Activated B cell treated with CpG ODN at 0.5 μM for 24 hours (primary cell): ENCODE data around the gene PTK7. TPM values are rescaled to one million over a fixed set of nuclear protein-coding genes. Genes with fewer than 3 reads are reported as not detected.

ENCODE experiments used
- ATAC-seq: fragments of 200-7000 bp; cut with Tn5 transposase; one replicate; pipeline ENCODE4 v1.10.0; 2021; ENCODE audit warnings: low read depth, mild to moderate bottlenecking, moderate library complexity
- CTCF ChIA-PET: fragments of 350-600 bp; sonication (Branson Sonifier 250); formaldehyde crosslinking; loops from one replicate; lab custom pipeline; 2021; ENCODE audit warnings: antibody characterized with exemption; lab: Charles Lee
- POLR2A ChIA-PET: fragments of 350-600 bp; sonication (Branson Sonifier 250); formaldehyde crosslinking; loops from one replicate; lab custom pipeline; 2021; ENCODE audit warnings: antibody characterized with exemption; lab: Charles Lee
- DNase-seq: peaks from one replicate; pipeline ENCODE4 v3.0.0; 2022
- H3K27ac Mint-ChIP-seq: one replicate; pipeline ENCODE4 v1.8.0; 2020; ENCODE audit warnings: mixed read lengths
- H3K27me3 Mint-ChIP-seq: one replicate; pipeline ENCODE4 v1.8.0; 2021; ENCODE audit warnings: mixed read lengths
- H3K36me3 Mint-ChIP-seq: one replicate; pipeline ENCODE4 v1.8.0; 2021; ENCODE audit warnings: low read depth, mixed read lengths
- H3K4me1 Mint-ChIP-seq: one replicate; pipeline ENCODE4 v1.8.0; 2021; ENCODE audit warnings: mixed read lengths
- H3K4me3 Mint-ChIP-seq: one replicate; pipeline ENCODE4 v1.8.0; 2020; ENCODE audit warnings: mild to moderate bottlenecking, mixed read lengths
- H3K9me3 Mint-ChIP-seq: one replicate; pipeline ENCODE4 v1.8.0; 2020; ENCODE audit warnings: mixed read lengths
- CTCF ChIP-seq: fragments of 200-600 bp; IDR thresholded peaks from one replicate; pipeline ENCODE4 v1.8.0; 2022; ENCODE audit warnings: antibody characterized with exemption, mild to moderate bottlenecking
- intact Hi-C: fragments of 100-400 bp; cut with micrococcal nuclease; formaldehyde crosslinking; loops from one replicate; pipeline ENCODE4 v1.15.1; 2024
- total RNA-seq: library from RNA; stranded (reverse); gene quantifications from 2 replicates; pipeline ENCODE4 v1.2.3, GENCODE V29; 2022

Gene PTK7
- total RNA-seq, 1 donor from 2014 or later: 0.82 TPM

- intact Hi-C loops: no loop called here
- TF ChIP-seq CTCF: no peak
- DNase-seq: no peak
- Mint-ChIP-seq H3K4me1 (peaks cover 6% of the 10 kb centered on the region), H3K27me3 (peaks cover 18% of the 10 kb centered on the region), H3K4me3 (no peak overlapping the region), H3K36me3 (no peaks in the 10 kb centered on the region), H3K9me3 (no peaks in the 10 kb centered on the region), H3K27ac (no peak overlapping the region)
- ChIA-PET CTCF (interaction anchor here (0.6 kb wide), 1 partner anchor 207 kb away, joined by 3 read pairs; no protein-coding TSS in a partner anchor), POLR2A (interaction anchor here (0.9 kb wide), 1 partner anchor 104 kb away, joined by 3 read pairs; no protein-coding TSS in a partner anchor)
- no peak for ATAC-seq
Measured at GRCh38 chr6:43082806-43083655, 6.9 kb downstream of the PTK7 start.

- ChIA-PET POLR2A (interaction anchor here (0.5 kb wide), 1 partner anchor 391 kb away, joined by 10 read pairs; the partner anchor contains the start of gene TJAP1), CTCF (no interaction called here)
- ATAC-seq (peak; percentile 95), DNase-seq (no peak)
- no peak for TF ChIP-seq CTCF
- Mint-ChIP-seq H3K27me3 (peaks cover 5% of the 10 kb centered on the region), H3K36me3 (no peaks in the 10 kb centered on the region), H3K27ac (no peak overlapping the region), H3K9me3 (no peaks in the 10 kb centered on the region), H3K4me3 (no peak overlapping the region), H3K4me1 (peaks cover 6% of the 10 kb centered on the region)
- intact Hi-C loops: loop anchor here (1.0 kb wide), 1 partner anchor 27 kb away; the partner anchor contains the start of genes KLC4 and MRPL2
Measured at GRCh38 chr6:43086022-43086658, 10.0 kb downstream of the PTK7 start.

GRCh38 chr6:43088654-43089056, 12.5 kb downstream of the PTK7 start:
- ATAC-seq (no peak), DNase-seq (no peak)
- ChIA-PET CTCF (no interaction called here), POLR2A (no interaction called here)
- Mint-ChIP-seq H3K4me1 (peaks cover 6% of the 10 kb centered on the region), H3K36me3 (no peaks in the 10 kb centered on the region), H3K9me3 (no peaks in the 10 kb centered on the region), H3K27ac (no peak overlapping the region), H3K4me3 (no peak overlapping the region), H3K27me3 (peaks cover 5% of the 10 kb centered on the region)
- intact Hi-C loops: no loop called here
- TF ChIP-seq CTCF: no peak

- no peak for DNase-seq
- H3K9me3 Mint-ChIP-seq: no peaks in the 10 kb centered on the region
- peaks cover 6% of the 10 kb centered on the region for H3K4me1 Mint-ChIP-seq
- TF ChIP-seq CTCF: no peak
- peaks cover 3% of the 10 kb centered on the region for H3K27me3 Mint-ChIP-seq
- POLR2A ChIA-PET: no interaction called here
- intact Hi-C loops: no loop called here
- H3K36me3 Mint-ChIP-seq: no peaks in the 10 kb centered on the region
- H3K27ac Mint-ChIP-seq: no peak overlapping the region
- H3K4me3 Mint-ChIP-seq: no peak overlapping the region
- CTCF ChIA-PET: no interaction called here
- no peak for ATAC-seq
Measured at GRCh38 chr6:43089467-43089866, 13.4 kb downstream of the PTK7 start.
